ENCODE results near the gene SEMA5B.

- TF ChIP-seq EZH2 (IDR thresholded peaks at IDR 0.05; ENCODE audit: low read depth, unreplicated experiment), result no peak
- no peak for TF ChIP-seq CTCF (conservative IDR thresholded peaks at IDR 0.05; ENCODE audit: low read depth in 2 of 2)
- TF ChIP-seq POLR2AphosphoS5 (IDR thresholded peaks at IDR 0.05; ENCODE audit: low read depth), result no peak
- no peak for TF ChIP-seq CREB1 (CRISPR knock-in tag; IDR thresholded peaks at IDR 0.05; ENCODE audit: low read depth)
- no peak for TF ChIP-seq JUNB (IDR thresholded peaks at IDR 0.05; ENCODE audit: unreplicated experiment)
- TF ChIP-seq ETS1 (IDR thresholded peaks at IDR 0.05), result no peak
Measured at GRCh38 chr3:122938783-122939425, 88.7 kb downstream of the SEMA5B start.
